ENCODE data around the gene RECK.

RECK gene

GRCh38 chr9:36144309-36145232, 107.9 kb downstream of the RECK start:
- Histone ChIP-seq H3K4me1 (ENCODE audit: insufficient read depth, low read length) (peaks cover 90% of the 10 kb centered on the region), H3K4me3 (ENCODE audit: low read depth in 1 of 2, low read length in 2 of 2) (no peak overlapping the region), H3K36me3 (ENCODE audit: insufficient read depth, low read length) (peaks cover 6% of the 10 kb centered on the region), H3K9me3 (ENCODE audit: low read length) (no peaks in the 10 kb centered on the region), H3K27me3 (ENCODE audit: control insufficient read depth in 1 of 2, insufficient read depth in 2 of 2, low read length in 2 of 2) (no peaks in the 10 kb centered on the region), H3K27ac (ENCODE audit: low read depth, low read length) (peak overlapping the region; percentile 98), H3K9ac (ENCODE audit: low read length) (no peak overlapping the region)

- H3K36me3 ChIP-seq (ENCODE audit: insufficient read depth, low read length) = peaks cover 16% of the 10 kb centered on the region
- H3K27ac ChIP-seq (ENCODE audit: low read depth, low read length) = no peak overlapping the region
- no peak overlapping the region for H3K9ac ChIP-seq (ENCODE audit: low read length)
- H3K4me1 ChIP-seq (ENCODE audit: insufficient read depth, low read length) = peaks cover 90% of the 10 kb centered on the region
- H3K27me3 ChIP-seq (ENCODE audit: control insufficient read depth in 1 of 2, insufficient read depth in 2 of 2, low read length in 2 of 2) = no peaks in the 10 kb centered on the region
- H3K4me3 ChIP-seq (ENCODE audit: low read depth in 1 of 2, low read length in 2 of 2) = no peak overlapping the region
- H3K9me3 ChIP-seq (ENCODE audit: low read length) = no peaks in the 10 kb centered on the region
These were observed 109.3 kb downstream of the RECK start for GRCh38 chr9:36145970-36146369.

DNA sequence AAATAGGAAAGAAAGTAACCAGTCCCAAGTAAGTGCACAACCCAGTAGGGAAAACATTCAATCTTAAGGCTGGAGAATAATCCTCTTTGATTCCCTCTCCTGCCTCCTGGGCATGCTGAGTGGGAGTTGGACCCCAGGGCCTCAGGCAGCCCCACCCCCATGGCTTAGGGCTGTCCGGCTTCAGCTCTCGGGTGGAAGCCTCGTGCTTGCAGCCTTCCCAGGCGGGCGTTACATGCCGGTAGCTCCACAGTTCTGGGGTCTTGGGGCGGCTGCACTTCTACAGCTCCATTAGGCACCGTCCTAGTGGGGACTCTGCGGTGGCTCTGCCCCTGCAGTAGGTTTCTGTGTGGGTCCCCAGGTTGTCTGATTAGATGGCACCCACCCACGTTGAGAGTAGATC, 109.9 kb downstream of the RECK start:
- Histone ChIP-seq H3K9me3 (ENCODE audit: low read length) (no peaks in the 10 kb centered on the region), H3K27me3 (ENCODE audit: control insufficient read depth in 1 of 2, insufficient read depth in 2 of 2, low read length in 2 of 2) (no peaks in the 10 kb centered on the region), H3K27ac (ENCODE audit: low read depth, low read length) (peak overlapping the region; percentile 87), H3K4me3 (ENCODE audit: low read depth in 1 of 2, low read length in 2 of 2) (no peak overlapping the region), H3K9ac (ENCODE audit: low read length) (no peak overlapping the region), H3K4me1 (ENCODE audit: insufficient read depth, low read length) (peaks cover 85% of the 10 kb centered on the region), H3K36me3 (ENCODE audit: insufficient read depth, low read length) (peaks cover 23% of the 10 kb centered on the region)

- H3K9ac ChIP-seq (ENCODE audit: low read length) = no peak overlapping the region
These were observed 110.9 kb downstream of the RECK start for GRCh38 chr9:36147441-36148175.

GRCh38 chr9:36148311-36149051, 111.8 kb downstream of the RECK start:
- H3K9ac ChIP-seq (ENCODE audit: low read length) = peak overlapping the region; percentile 44
- peaks cover 72% of the 10 kb centered on the region for H3K4me1 ChIP-seq (ENCODE audit: insufficient read depth, low read length)
- peak overlapping the region in 1 of 2 donors; percentile 47 for H3K4me3 ChIP-seq (ENCODE audit: low read depth in 1 of 2, low read length in 2 of 2)

More at GRCh38 chr9:36147441-36148175, 110.9 kb downstream of the RECK start:
- Histone ChIP-seq H3K9me3 (ENCODE audit: low read length) (no peaks in the 10 kb centered on the region), H3K27me3 (ENCODE audit: control insufficient read depth in 1 of 2, insufficient read depth in 2 of 2, low read length in 2 of 2) (no peaks in the 10 kb centered on the region), H3K4me1 (ENCODE audit: insufficient read depth, low read length) (peaks cover 75% of the 10 kb centered on the region), H3K27ac (ENCODE audit: low read depth, low read length) (peak overlapping the region; percentile 87), H3K36me3 (ENCODE audit: insufficient read depth, low read length) (peaks cover 29% of the 10 kb centered on the region), H3K4me3 (ENCODE audit: low read depth in 1 of 2, low read length in 2 of 2) (no peak overlapping the region)

DNA sequence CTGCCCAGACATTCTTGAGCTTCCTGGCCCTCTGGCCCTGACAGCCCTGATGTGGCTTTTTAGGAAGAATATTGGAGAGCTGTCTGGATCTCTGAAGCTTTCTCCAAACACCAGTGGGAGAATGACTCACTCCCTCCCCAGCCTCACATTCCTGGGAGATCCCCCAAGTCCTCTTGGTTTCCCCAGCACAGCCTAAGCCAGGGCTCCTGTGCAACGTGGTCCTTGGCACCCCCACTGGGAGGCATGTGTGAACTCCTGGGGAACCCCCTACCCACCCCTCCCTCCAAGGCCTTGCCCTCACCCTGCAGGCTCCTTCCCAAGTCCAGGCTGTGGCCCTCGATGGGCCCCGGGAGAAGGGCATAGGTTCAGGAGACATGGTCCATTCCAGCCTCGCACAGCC, 112.5 kb downstream of the RECK start:
- Histone ChIP-seq H3K27ac (ENCODE audit: low read depth, low read length) (peak overlapping the region; percentile 87), H3K4me3 (ENCODE audit: low read depth in 1 of 2, low read length in 2 of 2) (no peak overlapping the region), H3K4me1 (ENCODE audit: insufficient read depth, low read length) (peaks cover 66% of the 10 kb centered on the region), H3K36me3 (ENCODE audit: insufficient read depth, low read length) (peaks cover 35% of the 10 kb centered on the region), H3K9ac (ENCODE audit: low read length) (peak overlapping the region; percentile 23), H3K9me3 (ENCODE audit: low read length) (no peaks in the 10 kb centered on the region), H3K27me3 (ENCODE audit: control insufficient read depth in 1 of 2, insufficient read depth in 2 of 2, low read length in 2 of 2) (no peaks in the 10 kb centered on the region)

More at GRCh38 chr9:36148311-36149051, 111.8 kb downstream of the RECK start:
- H3K9me3 ChIP-seq (ENCODE audit: low read length) = no peaks in the 10 kb centered on the region
- H3K27ac ChIP-seq (ENCODE audit: low read depth, low read length) = peak overlapping the region; percentile 87
- no peaks in the 10 kb centered on the region for H3K27me3 ChIP-seq (ENCODE audit: control insufficient read depth in 1 of 2, insufficient read depth in 2 of 2, low read length in 2 of 2)
- H3K36me3 ChIP-seq (ENCODE audit: insufficient read depth, low read length) = peaks cover 34% of the 10 kb centered on the region

GRCh38 chr9:36150574-36151315, 114.0 kb downstream of the RECK start:
- no peaks in the 10 kb centered on the region for H3K27me3 ChIP-seq (ENCODE audit: control insufficient read depth in 1 of 2, insufficient read depth in 2 of 2, low read length in 2 of 2)
- peaks cover 29% of the 10 kb centered on the region for H3K36me3 ChIP-seq (ENCODE audit: insufficient read depth, low read length)
- H3K4me3 ChIP-seq (ENCODE audit: low read depth in 1 of 2, low read length in 2 of 2) = no peak overlapping the region
- H3K27ac ChIP-seq (ENCODE audit: low read depth, low read length) = peak overlapping the region; percentile 52
- H3K4me1 ChIP-seq (ENCODE audit: insufficient read depth, low read length) = peaks cover 65% of the 10 kb centered on the region
- H3K9me3 ChIP-seq (ENCODE audit: low read length) = no peaks in the 10 kb centered on the region
- no peak overlapping the region for H3K9ac ChIP-seq (ENCODE audit: low read length)

DNA sequence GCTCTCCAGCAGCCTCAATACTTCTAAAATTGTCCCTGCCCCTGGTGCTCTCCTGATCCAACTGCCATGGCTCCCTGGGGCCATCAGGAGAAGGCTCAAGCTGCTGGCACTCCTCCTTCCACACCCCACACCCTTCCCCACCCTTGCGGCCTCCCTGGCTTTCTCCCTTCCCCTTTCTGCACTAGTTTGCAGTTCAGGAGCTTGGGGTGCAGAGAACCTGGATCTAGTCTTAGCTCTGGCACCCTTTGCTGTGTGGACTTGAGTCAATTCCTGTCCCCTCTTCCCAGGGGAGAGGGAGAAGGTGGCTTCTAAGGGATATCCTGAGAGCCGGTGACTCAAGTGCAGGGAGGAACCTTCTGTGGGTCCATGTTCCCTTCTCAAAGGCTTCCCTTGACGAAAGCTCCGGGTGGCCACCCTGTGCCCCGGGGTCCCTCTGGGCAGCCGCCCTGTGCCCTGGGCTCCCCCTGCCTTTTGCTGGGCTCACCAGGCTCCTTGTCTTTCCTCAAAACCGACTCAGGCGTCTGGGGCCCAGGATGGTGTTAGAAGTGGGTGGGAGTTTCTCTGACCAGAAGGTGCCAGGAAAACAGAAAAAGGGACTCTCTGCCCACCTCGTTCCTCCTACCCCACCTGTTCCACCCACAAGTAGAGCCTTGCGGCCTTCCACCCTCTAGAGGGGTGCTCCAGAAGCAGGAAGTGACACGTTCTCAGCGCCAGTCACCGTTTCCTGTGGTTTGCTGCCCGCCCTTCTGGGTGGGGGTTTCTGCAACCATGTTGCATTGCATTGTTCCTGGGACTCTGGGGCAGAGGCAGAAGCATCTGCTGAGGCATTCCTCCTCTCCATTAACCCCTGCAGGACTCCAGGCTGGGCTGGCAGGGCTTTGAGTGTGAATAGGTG, 114.8 kb downstream of the RECK start:
- Histone ChIP-seq H3K4me1 (ENCODE audit: insufficient read depth, low read length) (peaks cover 65% of the 10 kb centered on the region), H3K27ac (ENCODE audit: low read depth, low read length) (peak overlapping the region; percentile 7), H3K36me3 (ENCODE audit: insufficient read depth, low read length) (peaks cover 29% of the 10 kb centered on the region), H3K9ac (ENCODE audit: low read length) (no peak overlapping the region), H3K9me3 (ENCODE audit: low read length) (no peaks in the 10 kb centered on the region), H3K27me3 (ENCODE audit: control insufficient read depth in 1 of 2, insufficient read depth in 2 of 2, low read length in 2 of 2) (no peaks in the 10 kb centered on the region), H3K4me3 (ENCODE audit: low read depth in 1 of 2, low read length in 2 of 2) (no peak overlapping the region)

DNA sequence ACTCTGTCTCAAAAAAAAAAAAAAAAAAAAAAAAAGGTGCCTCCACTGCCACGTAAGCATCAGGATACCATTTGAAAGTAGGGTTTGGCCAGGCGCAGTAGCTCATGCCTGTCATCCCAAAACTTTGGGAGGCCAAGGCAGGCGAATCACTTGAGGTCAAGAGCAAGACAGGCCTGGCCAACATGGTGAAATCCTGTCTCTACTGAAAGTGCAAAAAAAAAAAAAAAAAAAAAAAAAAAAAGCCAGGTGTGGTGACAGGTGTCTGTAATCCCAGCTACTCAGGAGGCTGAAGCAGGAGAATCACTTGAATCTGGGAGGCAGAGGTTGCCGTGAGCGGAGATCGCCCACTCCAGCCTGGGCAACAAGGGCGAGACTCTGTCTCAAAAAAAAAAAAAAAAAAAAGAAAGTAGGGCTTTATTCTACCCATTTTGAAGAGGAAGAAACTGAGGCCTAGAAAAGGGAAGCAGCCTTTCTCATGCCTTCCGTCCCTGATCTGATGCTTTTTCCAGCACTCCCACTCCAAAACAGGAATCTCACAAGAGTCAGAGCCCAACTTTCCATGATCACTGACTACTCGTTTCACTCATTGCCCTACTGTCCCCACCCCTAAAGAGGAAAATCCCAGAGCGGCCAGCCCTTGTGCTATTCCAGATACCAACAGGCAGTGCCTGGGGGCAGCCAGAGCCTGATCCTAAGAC, 116.2 kb downstream of the RECK start:
- no peak overlapping the region for H3K4me3 ChIP-seq (ENCODE audit: low read depth in 1 of 2, low read length in 2 of 2)
- peaks cover 29% of the 10 kb centered on the region for H3K36me3 ChIP-seq (ENCODE audit: insufficient read depth, low read length)
- H3K27ac ChIP-seq (ENCODE audit: low read depth, low read length) = no peak overlapping the region
- H3K9ac ChIP-seq (ENCODE audit: low read length) = no peak overlapping the region
- H3K4me1 ChIP-seq (ENCODE audit: insufficient read depth, low read length) = peaks cover 55% of the 10 kb centered on the region
- H3K9me3 ChIP-seq (ENCODE audit: low read length) = no peaks in the 10 kb centered on the region
- H3K27me3 ChIP-seq (ENCODE audit: control insufficient read depth in 1 of 2, insufficient read depth in 2 of 2, low read length in 2 of 2) = no peaks in the 10 kb centered on the region

Data from muscle layer of colon (tissue), 2 donors.